HG03354 (cell line): ENCODE data around the gene TRMU.
"Not testable (repeated sequence)": the region's sequence is repeated elsewhere in the genome, so short reads cannot be mapped to it uniquely, and the experiment has no call there.

ENCODE experiments used
- ATAC-seq: cut with Tn5 transposase; IDR thresholded peaks from one replicate; pipeline ENCODE4 v1.9.1; 2021; ENCODE audit warnings: mild to moderate bottlenecking; ENCODE audit not compliant: unreplicated experiment, poor library complexity, severe bottlenecking

TRMU gene

DNA sequence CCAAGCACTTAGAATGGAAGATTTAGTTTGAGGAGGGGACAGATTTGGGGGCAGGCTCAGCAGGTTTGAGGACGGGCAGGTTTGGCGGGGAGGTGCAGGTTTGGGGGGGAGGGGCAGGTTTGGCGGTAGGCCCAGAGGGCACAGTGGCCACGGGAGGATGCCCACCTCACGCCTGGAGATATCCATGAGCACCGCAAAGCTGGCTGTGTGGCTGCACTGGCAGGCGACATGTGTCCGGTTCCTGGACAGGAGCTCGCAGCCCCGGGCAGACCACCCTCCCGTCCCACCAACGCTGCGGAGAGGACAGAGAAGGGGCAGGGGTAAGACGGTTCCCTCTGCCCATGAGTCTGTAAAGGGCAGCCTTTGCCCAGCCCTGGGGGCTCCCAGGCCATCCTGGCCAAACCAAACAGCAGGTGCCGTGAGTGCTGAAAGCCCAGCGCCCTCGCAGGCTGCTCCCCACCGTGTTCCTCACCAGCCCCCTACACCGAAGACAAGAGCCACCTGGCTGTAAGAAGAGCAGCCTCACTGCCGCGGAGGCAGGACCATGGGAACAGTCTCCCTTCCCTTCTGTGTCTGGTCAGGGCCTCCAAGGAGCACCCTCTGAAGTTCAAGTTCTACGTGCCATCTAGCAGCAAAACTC lies 43.0 kb downstream of the TRMU start:
- ATAC-seq, result no peak

DNA sequence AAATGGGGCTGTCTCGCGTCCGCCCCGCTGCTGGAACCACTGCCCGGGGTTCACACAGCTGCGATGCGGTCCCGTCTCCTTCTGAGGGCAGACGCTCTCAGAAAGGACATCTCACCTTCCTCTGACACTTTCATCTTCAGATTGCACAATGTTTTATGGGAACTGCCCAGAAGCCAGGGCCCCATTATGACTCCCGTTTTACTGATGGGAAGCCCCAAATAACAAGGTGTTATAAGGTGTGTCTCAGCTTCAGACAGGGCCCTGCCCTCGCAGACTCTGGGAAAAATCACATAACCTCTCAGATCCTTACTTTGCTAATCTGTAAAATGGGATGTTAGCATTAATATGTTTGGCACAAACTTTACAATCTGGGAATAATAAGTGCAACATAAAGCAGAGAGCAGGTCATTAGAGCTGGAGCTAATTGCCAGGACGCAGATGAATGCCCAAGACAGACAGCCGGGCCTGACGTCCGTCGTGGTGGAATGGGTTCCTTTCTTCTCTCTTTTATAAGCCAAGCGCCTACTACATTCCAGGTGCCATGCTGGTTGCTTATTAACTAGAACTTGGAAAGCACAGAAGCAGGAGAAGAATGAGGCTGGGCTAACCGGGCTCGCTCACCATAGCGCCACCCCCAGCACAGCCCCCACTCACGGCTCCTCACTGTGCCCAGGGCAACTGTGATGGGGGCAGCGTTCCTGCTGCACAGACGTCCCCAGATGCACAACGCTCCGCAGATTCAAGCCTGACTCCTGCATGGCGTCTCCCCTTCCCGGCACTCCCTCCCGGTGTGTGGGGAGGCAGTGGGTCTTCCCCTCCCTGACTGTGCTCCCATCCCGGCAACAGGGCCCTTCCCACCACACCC lies 43.8 kb downstream of the TRMU start:
- ATAC-seq, result no peak

DNA sequence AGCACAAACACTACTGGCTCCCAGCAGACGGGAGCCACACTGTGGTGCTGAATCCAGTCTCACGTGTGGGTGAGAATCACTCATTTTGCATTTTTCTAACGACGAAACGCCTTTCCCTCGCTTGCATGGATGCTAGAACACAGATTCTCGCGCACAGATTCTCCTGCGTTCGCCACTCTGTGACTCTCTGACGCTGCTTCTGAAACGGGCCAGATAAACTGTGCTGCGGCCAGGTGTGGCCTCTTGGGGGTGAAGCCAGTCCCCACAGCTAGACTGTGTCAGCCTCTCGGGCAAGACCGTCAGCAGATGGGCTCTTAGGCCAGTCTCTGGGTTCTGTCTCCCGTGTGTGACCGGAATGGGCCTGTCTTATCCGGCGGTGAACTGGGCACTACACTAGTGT lies 44.6 kb downstream of the TRMU start:
- ATAC-seq, result no peak

DNA sequence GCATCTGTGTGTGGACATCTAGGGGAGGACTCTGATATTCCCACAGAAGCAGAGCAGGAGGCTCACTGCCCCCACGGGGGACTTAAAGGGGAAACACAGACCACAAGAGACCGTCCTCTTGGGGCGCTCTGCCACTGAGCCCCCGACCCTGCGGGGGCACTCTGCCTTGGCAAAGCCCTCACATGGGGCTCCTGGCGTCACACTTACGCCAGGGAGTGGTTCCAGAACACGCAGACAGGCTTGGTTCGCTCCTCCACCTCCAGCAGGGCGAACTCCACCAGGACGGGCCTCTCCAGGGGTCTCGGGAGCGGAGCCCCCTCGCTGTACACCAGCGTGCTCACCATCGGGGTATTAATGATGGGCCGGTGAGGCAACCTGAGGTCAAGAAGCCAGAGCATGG lies 45.1 kb downstream of the TRMU start:
- no peak for ATAC-seq

DNA sequence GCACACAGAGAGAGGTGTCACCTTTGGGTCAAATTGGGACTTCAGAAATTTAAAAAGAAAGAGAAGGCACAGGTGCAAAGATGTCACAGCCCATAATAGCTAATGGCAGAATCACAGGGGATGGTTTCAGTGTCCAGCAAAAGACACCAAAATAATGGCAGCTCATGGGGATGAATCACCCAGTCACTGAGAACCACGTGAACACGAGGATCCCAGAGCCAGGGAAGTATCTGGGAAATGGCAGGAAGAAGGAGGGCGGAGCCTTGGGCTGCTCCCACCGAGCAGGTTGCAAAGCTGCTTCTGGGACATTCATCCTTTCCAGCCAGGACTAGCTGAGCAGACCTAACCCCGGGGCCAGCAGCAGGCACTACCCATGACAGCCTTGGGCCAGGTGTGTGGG lies 45.6 kb downstream of the TRMU start:
- ATAC-seq, result no peak

DNA sequence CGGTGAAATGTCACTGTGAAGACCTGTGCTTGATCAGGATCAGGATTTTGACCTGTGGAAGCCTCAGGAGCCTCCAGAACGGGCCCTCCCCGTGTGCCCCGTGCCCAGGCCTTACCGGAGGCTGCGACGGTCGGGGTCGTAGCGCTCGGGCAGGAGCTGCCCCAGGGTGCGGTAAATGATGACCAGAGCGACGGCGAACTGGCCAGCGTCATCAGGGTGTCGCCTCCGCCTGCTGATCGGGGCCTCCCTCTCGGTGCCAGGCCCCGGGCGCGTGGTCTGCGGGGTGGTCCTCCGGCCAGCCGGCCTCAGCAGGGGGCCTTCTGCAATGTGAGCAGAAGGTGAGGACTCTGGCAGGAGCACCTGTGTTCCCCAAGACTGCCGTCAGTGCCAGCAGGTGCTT lies 46.2 kb downstream of the TRMU start:
- ATAC-seq, result no peak

DNA sequence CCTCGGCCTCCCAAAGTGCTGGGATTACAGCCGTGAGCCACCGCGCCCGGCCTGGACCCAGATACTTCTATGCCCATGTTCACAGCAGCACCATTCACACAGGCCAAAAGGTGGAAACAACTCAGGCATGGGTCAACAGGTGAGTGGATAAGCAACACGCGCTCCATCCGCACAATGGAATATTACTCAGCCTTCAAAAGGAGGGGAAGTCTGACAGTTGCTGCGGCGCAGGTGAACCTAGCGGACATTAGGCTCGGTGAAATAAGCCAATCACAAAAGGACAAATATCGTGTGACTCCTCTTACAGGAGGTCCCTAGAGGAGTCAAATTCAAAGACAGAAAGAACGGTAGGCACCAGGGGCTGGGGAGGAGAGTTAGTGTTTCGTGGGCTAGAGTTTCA lies 47.0 kb downstream of the TRMU start:
- no peak for ATAC-seq

DNA sequence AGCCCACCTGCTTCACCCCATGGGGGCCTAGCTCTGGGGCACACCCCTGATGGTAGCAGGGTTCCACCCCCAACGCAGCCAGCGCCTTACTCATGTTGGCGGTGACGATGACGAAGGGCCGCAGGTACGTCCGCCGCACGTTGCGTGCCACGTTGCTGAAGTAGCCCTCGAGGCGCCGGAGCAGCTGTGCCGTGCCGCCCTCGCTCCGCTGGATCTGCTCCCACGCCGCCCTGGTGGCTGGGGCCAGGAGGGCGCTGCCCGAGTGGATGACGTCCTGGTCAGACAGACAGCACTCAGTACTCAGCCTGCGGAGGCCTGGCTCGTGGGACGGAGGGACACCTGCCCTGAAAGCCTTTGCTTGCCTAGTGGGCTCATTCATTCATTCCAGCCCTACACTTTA lies 50.8 kb downstream of the TRMU start:
- no peak for ATAC-seq

DNA sequence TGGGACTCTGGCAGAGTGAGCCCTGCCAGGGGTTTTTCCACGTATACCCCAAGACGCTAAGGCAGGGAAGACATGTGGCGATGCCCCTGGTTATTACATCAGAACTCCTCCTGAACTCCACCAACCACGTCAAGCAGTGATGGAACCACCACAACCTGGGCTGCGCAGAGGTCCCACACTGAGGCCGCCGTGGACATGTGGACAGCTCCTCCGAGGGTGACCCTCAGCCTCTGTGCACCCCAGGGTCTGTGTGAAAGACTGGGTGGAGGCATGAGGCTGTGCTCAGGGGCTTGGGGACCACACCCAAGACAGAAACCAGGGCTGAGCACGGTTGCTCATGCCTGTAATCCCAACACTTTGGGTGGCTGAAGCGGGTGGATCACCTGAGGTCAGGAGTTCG lies 52.2 kb downstream of the TRMU start:
- ATAC-seq, result no peak

DNA sequence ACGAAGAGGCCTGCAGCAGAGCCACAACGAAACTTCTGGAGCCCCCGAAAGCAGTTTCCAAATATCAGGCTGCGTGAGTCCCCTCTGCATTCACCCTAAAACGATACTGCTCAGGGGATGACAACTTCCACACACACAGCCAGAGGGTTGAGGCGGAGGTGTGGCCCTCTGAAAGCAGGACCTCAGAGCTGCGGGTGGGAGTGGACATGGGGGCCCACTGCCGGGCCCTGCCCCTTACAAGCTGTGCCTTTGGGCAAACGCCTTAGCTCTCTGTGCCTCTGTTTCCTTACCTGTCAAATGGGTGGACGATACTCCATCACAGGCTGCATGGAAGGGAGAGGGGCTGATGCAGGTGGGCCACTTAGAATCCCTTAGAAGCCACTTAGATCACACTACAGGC lies 53.1 kb downstream of the TRMU start:
- ATAC-seq, result no peak

DNA sequence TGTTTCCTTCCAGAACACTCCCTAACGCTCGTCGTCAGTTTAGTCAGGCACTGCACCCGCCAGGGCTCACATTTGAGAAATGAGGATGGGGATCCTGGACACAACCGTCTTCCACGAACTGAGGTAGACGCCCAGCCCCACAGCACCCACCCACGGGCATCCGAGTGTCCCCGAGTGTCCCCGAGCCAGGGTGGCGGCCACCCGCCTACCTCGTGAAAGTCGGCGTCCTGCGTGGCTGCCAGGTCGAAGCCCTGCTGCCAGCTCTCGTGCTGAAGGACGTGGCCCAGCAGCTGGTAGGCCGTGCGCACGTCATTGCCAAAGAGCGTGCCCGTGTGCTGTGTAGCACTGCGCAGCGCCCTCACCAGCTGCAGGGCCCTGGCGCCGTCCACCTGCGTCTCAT lies 53.6 kb downstream of the TRMU start:
- no peak for ATAC-seq

DNA sequence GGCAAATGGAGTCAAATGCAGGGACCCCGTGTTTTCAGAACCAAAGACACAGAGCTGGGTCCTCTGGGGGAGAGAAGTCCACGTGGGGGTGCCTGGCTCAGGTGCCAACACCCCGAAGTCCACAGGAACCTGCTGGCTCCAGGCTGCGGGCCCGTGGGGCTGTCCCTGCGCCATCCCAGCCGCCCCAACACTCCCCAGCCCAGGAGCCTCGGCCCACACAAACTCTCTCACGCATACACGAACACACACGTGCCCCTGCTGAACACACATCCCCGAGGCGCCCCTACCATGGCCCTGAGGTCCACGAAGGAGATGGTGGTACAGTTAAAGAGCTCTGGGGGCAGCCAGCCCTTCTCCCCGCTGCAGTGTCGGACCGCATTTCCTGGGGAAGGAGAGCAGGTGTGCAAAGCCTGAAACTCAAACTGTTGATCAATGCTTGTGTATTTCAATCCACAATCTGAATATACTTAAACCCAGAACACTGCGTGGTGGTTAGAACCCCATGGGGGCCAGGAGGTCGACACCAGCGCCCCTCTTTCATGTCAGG lies 54.7 kb downstream of the TRMU start:
- no peak for ATAC-seq

DNA sequence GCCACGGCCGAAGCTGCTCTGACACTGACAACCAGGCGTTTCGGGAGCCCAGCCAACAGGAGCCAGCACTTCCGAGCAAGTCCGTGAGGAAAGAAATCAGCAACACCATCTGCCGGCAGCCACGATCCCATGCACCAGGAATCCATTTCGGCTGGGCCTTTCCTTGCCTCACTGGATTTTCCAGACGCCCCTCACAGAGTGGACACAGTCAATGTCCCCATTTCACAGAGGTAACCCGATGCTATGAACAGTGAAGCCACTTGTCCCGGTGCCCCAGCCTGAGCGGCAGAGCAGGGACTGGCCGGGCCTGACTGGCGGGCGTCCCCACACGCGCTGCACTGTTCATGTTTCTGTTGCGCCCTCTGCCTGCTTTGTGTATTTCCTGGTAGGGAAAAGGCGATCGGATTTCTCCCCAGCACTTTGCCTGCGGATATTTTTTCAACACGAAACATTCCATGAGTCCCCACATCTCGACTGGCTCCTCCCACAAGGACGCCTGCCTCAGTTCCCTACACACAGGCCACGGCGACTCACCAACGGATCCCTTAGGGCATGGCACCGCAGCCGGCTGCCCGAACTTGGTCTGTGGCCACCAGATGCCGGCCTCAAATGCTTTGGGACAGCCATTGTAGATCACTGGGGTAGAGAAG lies 55.3 kb downstream of the TRMU start:
- no peak for ATAC-seq

DNA sequence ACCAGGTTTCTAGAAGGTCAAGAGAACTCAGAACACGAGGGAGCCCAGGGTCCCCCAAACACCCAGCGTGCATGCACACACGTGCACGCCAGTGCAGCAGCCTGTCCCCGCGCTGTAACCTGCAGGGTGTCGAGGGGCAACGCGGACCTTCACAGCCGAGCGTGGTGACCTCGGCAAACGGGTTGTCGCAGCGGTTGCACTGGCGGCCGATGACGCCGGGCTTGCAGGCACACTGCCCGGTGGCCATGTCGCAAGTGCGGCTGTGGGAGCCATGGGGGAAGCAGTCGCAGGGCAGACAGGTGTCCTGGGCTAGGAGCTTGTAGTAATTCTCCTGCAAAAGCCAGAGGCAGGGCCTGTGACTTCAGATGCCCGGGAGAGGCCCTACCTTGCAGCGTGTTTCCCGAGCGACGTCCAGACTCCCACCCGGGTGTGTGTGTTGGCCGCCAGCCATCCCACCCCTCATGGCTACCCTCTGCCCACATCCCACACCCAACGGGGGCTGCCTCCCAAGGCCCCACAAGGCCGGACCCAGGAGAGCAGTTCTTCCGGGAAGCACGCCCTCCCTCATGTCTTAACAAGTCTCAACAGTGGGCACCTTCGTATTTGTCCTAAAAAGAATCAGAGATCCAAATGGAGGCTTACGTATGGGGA lies 56.1 kb downstream of the TRMU start:
- ATAC-seq, result no peak

DNA sequence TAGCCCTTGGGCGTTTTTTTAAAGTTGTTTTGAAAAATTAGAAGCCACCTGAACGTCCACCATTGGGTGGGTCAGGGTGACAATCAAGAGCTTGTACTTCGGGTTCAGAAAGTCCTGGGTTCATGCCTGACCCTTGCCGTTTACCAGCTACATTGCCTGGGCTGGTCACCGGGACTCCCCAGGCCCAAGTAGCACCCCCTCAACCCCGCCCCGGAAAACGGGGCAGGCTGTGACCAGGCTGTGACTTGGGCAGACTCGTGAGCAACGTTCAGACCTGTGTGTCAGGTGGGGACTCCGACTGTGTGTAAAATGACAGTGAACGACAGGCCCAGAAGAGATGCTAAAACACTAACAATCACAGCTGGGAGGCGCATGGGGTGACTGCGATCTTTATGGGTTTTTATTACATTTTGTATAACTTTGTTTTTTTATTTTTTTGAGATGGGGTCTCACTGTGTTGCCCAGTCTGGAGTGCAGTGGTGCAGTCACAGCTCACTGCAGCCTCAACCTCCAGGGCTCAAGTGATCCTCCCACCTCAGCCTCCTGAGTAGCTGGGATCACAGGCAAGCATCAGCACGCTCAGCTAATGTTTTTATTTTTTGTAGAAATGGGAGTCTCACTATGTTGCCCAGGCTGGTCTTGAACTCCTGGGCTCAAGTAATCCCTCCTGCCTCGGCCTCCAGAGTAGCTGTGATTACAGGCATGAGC lies 56.8 kb downstream of the TRMU start:
- ATAC-seq, result no peak

DNA sequence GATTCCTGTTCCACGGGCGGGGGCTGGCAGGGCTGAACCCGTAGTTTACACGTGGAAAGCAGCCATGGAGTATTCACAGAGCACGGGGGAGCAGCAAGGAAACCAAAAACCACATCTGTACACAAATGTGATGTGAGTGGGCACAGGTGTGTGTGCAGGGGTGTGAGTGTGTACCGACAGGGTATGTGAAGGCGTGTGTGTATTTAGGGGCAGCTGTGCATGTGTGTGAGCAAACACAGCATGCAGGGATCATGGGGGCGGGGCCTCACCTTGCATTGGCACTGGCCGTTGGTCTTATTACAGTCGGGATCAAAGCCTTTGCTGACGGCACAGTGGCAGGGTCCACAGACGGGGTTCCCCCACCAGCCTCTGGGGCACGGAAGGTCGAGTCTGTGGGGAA lies 58.4 kb downstream of the TRMU start:
- no peak for ATAC-seq

DNA sequence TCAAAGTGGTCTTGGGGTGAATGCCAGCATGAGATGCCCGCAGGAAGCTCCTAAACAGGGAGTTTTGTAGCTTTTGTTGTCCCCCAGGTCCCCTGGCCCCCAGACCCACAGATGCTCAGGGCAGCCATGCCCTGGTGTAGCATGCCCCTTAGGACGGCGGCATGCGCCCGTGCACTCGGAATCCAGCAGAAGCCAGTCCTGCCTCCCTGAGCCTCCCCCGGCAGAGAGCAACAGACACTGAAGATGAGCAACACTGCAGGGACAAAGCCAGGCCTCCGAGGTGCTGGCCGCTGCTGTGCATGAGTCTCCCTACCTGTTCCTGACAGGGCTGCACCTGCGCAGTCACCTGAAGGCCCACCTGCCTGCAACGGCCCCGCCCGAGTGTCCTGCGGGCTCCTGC lies 59.1 kb downstream of the TRMU start:
- ATAC-seq, result no peak

DNA sequence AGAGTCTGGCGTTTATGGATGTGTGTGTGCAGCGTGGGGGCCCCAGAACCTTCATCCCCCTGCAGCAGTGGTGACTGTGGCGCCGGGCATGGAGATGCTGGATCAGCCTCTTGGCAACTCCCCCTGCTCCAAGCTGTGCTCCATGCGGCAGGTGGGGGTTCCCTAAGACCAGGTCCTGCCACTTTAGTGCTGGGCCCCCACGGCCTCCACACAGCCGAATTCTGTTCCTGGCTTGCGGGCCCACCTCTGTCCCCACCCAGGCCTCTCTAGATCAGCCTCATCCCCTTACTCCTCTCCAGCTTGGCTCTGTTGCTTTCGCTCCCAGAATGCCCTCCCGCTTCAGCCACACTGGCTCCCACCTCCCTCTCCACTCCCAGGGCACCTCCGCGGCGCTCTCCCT lies 59.6 kb downstream of the TRMU start:
- ATAC-seq, result no peak

DNA sequence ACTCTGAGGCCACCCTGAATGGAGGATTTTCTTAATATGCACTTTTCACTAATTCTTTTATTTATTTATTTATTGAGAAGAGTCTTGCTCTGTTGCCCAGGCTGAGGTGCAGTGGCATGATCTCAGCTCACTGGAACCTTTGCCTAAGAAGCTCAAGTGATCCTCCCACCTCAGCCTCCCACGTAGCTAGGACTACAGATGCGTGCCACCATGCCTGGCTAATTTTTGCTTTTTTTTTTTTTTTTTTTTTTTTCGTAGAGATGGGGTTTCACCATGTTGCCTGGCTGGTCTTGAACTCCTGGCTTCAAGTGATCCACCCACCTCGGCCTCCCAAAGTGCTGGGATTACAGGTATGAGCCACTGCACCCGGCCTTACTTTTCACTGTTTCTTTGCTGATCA lies 61.5 kb downstream of the TRMU start:
- not testable (repeated sequence) for ATAC-seq

DNA sequence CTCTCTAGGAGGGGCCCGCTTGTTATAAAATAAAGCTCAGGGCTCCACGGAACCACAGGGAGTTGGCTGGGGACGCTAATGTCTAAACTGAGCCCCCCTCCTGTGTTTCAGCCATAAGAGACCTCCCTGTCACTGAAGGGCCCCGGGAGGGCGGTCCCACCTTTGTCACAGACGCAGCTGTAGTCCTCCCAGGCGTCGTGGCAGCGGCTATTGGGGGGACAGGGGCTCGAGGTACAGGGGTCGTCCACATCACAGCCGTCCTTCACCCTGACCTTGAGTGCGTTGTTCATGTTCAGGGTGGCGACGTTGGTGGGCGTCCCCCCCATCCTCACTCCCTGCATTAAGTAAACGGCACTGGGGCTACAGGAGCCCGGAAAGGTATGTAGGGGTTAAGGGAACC lies 62.0 kb downstream of the TRMU start:
- ATAC-seq, result no peak
